Suprapubic skin (tissue), 4 donors: Measurements from ENCODE around the gene CSH2. TPM values are rescaled to one million over a fixed set of nuclear protein-coding genes. Genes with fewer than 3 reads are reported as not detected.
"Not testable (repeated sequence)": the region's sequence is repeated elsewhere in the genome, so short reads cannot be mapped to it uniquely, and the experiment has no call there.

Source experiments
- DNase-seq, 2 donors: peaks; one replicate each; pipeline ENCODE4 v3.0.0-alpha.2; 2019; ENCODE audit warnings: low spot score in 2 of 2
- H3K27ac ChIP-seq: fragments of 200-600 bp; sonication (generic); one replicate; pipeline ENCODE4 v1.5.1; 2019
- H3K27me3 ChIP-seq: fragments of 200-600 bp; sonication (generic); one replicate; pipeline ENCODE4 v1.5.1; 2019
- H3K36me3 ChIP-seq: fragments of 200-600 bp; sonication (generic); one replicate; pipeline ENCODE4 v1.5.1; 2019
- H3K4me1 ChIP-seq: fragments of 200-600 bp; sonication (generic); one replicate; pipeline ENCODE4 v1.5.1; 2019
- H3K4me3 ChIP-seq: fragments of 200-600 bp; sonication (generic); one replicate; pipeline ENCODE4 v1.5.1; 2019; ENCODE audit warnings: mild to moderate bottlenecking
- H3K9me3 ChIP-seq: fragments of 200-600 bp; sonication (generic); one replicate; pipeline ENCODE4 v1.5.1; 2019
- CTCF ChIP-seq, 2 donors: fragments of 200-600 bp in 1 of 2; fragments of 450-650 bp in 1 of 2; sonication (generic) in 1 of 2; IDR thresholded peaks; one replicate each; pipeline ENCODE4 v1.5.1; 2016 to 2019; ENCODE audit warnings: antibody characterized with exemption in 2 of 2, mild to moderate bottlenecking in 1 of 2, moderate library complexity in 1 of 2
- EP300 ChIP-seq: sonication (generic); formaldehyde crosslinking; IDR thresholded peaks from one replicate; pipeline ENCODE4 v1.6.1; 2017; ENCODE audit warnings: antibody characterized with exemption
- POLR2A ChIP-seq, 2 donors: fragments of 450-650 bp; IDR thresholded peaks; one replicate each; pipeline ENCODE4 v1.6.1; 2017; ENCODE audit warnings: antibody characterized with exemption in 2 of 2, mild to moderate bottlenecking in 2 of 2, moderate library complexity in 2 of 2
- POLR2AphosphoS5 ChIP-seq, 3 donors: sonication (generic); formaldehyde crosslinking; IDR thresholded peaks; one replicate each; pipeline ENCODE4 v1.6.1; 2017; ENCODE audit warnings: antibody characterized with exemption in 3 of 3
- WGBS: methylation state at CpG from one replicate; pipeline ENCODE4 v1.1.5; 2018; 5-methylcytosine and 5-hydroxymethylcytosine counted together
- total RNA-seq, 4 donors: library from RNA; depleted of rRNA; stranded (reverse); fragments of >200 nt; gene quantifications; one replicate each; pipeline ENCODE4 v1.1.0, GENCODE V29; 2016

CSH2 gene
- total RNA-seq, 4 donors from 2014 or later = not detected

GRCh38 chr17:63859257-63859656 is 14.2 kb downstream of the CSH2 start:
- Histone ChIP-seq H3K9me3 (no peaks in the 10 kb centered on the region), H3K27ac (no peak overlapping the region), H3K4me3 (no peak overlapping the region), H3K4me1 (no peaks in the 10 kb centered on the region), H3K36me3 (no peaks in the 10 kb centered on the region), H3K27me3 (no peaks in the 10 kb centered on the region)
- no peak for DNase-seq
- TF ChIP-seq POLR2A (IDR thresholded peaks at IDR 0.05) (no peak), CTCF (IDR thresholded peaks at IDR 0.05) (no peak), EP300 (no peak), POLR2AphosphoS5 (IDR thresholded peaks at IDR 0.05) (no peak)
- WGBS = 91% methylated on average over 3 of the region's 3 CpGs

GRCh38 chr17:63856425-63856824 is 17.1 kb downstream of the CSH2 start:
- H3K27ac ChIP-seq, H3K4me3 ChIP-seq, H3K27me3 ChIP-seq, H3K36me3 ChIP-seq, H3K9me3 ChIP-seq, DNase-seq, H3K4me1 ChIP-seq: not testable (repeated sequence)
- WGBS = 87% methylated on average over 8 of the region's 8 CpGs

GRCh38 chr17:63855185-63855584 is 18.3 kb downstream of the CSH2 start:
- 93% methylated on average over 8 of the region's 8 CpGs for WGBS
- TF ChIP-seq EP300 = no peak
- no peak for TF ChIP-seq CTCF (IDR thresholded peaks at IDR 0.05)
- no peak for TF ChIP-seq POLR2AphosphoS5 (IDR thresholded peaks at IDR 0.05)
- TF ChIP-seq POLR2A (IDR thresholded peaks at IDR 0.05) = no peak

GRCh38 chr17:63854709-63855108 is 18.8 kb downstream of the CSH2 start:
- DNase-seq = no peak
- WGBS = 82% methylated on average over 5 of the region's 5 CpGs
- no peak for TF ChIP-seq POLR2A (IDR thresholded peaks at IDR 0.05)
- TF ChIP-seq POLR2AphosphoS5 (IDR thresholded peaks at IDR 0.05) = no peak
- TF ChIP-seq CTCF (IDR thresholded peaks at IDR 0.05) = no peak
- no peak for TF ChIP-seq EP300

More at GRCh38 chr17:63855185-63855584, 18.3 kb downstream of the CSH2 start:
- H3K4me3 ChIP-seq = no peak overlapping the region
- H3K27me3 ChIP-seq = no peaks in the 10 kb centered on the region
- no peaks in the 10 kb centered on the region for H3K9me3 ChIP-seq
- H3K27ac ChIP-seq = no peak overlapping the region
- DNase-seq = no peak
- no peaks in the 10 kb centered on the region for H3K4me1 ChIP-seq
- H3K36me3 ChIP-seq = no peaks in the 10 kb centered on the region

GRCh38 chr17:63853260-63853659 is 20.2 kb downstream of the CSH2 start:
- DNase-seq = no peak
- Histone ChIP-seq H3K9me3 (no peaks in the 10 kb centered on the region), H3K4me1 (peaks cover 10% of the 10 kb centered on the region), H3K36me3 (no peaks in the 10 kb centered on the region), H3K27me3 (no peaks in the 10 kb centered on the region), H3K4me3 (no peak overlapping the region), H3K27ac (no peak overlapping the region)
- 95% methylated on average over 2 of the region's 2 CpGs for WGBS
- TF ChIP-seq CTCF (IDR thresholded peaks at IDR 0.05) (no peak), POLR2AphosphoS5 (IDR thresholded peaks at IDR 0.05) (no peak)

More at GRCh38 chr17:63854709-63855108, 18.8 kb downstream of the CSH2 start:
- no peak overlapping the region for H3K27ac ChIP-seq
- H3K4me3 ChIP-seq = no peak overlapping the region
- H3K36me3 ChIP-seq = no peaks in the 10 kb centered on the region
- H3K4me1 ChIP-seq = no peaks in the 10 kb centered on the region
- H3K9me3 ChIP-seq = no peaks in the 10 kb centered on the region
- no peaks in the 10 kb centered on the region for H3K27me3 ChIP-seq

GRCh38 chr17:63850401-63850800 is 23.1 kb downstream of the CSH2 start:
- Histone ChIP-seq H3K27ac (no peak overlapping the region), H3K4me3 (no peak overlapping the region), H3K9me3 (no peaks in the 10 kb centered on the region), H3K27me3 (no peaks in the 10 kb centered on the region), H3K36me3 (no peaks in the 10 kb centered on the region), H3K4me1 (peaks cover 10% of the 10 kb centered on the region)
- no peak for DNase-seq
- 90% methylated on average over 9 of the region's 9 CpGs for WGBS
- TF ChIP-seq POLR2AphosphoS5 (IDR thresholded peaks at IDR 0.05) (no peak), POLR2A (IDR thresholded peaks at IDR 0.05) (no peak), CTCF (IDR thresholded peaks at IDR 0.05) (no peak), EP300 (no peak)
